ENCODE results near the gene CRYGA. TPM values are rescaled to one million over a fixed set of nuclear protein-coding genes. Genes with fewer than 3 reads are reported as not detected.
A peak's percentile ranks its signal among the peaks of the same experiment; 100 is the strongest.
"Not testable (repeated sequence)": the region's sequence is repeated elsewhere in the genome, so short reads cannot be mapped to it uniquely, and the experiment has no call there.

Gene CRYGA
- total and polyA plus RNA-seq, 10 donors: not detected

DNA sequence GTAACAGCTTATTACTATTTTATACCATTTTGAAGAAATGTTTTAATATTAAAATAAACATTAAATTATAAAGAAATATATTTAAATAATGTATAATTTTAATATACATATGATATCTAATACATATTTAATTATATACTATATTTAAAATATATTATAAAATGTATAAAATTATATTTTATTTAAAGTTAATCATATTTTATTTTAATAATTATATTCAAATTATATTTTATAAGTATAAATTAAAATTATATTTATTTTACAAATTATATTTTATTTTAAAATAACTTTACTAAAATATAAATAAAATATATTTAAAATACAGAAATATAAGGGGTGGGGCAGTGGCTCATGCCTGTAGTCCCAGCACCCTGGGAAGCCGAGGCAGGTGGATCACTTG lies 41.1 kb downstream of the CRYGA start:
- Histone ChIP-seq H3K9me3 (peaks cover 0 to 3% (median 0%) of the 10 kb centered on the region in 8 donors), H3K36me3 (no peaks in the 10 kb centered on the region), H3K4me1 (peaks cover 0 to 14% (median 8%) of the 10 kb centered on the region in 6 donors), H3K4me3 (no peak overlapping the region), H3K27me3 (replicated peaks in 1 of 7) (peaks cover 0 to 33% (median 15%) of the 10 kb centered on the region in 7 donors), H3K27ac (no peak overlapping the region)
- DNase-seq: no peak
- intact Hi-C loops (cut with DNase I; ENCODE audit: low total_unique reads): no loop called here
- TF ChIP-seq, protein P1, sequence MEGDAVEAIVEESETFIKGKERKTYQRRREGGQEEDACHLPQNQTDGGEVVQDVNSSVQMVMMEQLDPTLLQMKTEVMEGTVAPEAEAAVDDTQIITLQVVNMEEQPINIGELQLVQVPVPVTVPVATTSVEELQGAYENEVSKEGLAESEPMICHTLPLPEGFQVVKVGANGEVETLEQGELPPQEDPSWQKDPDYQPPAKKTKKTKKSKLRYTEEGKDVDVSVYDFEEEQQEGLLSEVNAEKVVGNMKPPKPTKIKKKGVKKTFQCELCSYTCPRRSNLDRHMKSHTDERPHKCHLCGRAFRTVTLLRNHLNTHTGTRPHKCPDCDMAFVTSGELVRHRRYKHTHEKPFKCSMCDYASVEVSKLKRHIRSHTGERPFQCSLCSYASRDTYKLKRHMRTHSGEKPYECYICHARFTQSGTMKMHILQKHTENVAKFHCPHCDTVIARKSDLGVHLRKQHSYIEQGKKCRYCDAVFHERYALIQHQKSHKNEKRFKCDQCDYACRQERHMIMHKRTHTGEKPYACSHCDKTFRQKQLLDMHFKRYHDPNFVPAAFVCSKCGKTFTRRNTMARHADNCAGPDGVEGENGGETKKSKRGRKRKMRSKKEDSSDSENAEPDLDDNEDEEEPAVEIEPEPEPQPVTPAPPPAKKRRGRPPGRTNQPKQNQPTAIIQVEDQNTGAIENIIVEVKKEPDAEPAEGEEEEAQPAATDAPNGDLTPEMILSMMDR (IDR thresholded peaks at IDR 0.05 in 8 of 11, conservative IDR thresholded peaks at IDR 0.05 in 3 of 11): no peak
- TF ChIP-seq POLR2AphosphoS5 (IDR thresholded peaks at IDR 0.05) (no peak), POLR2A (IDR thresholded peaks at IDR 0.05) (no peak)
- 84 to 100% (median 92%) methylated on average over 1 of the region's 1 CpG for WGBS, 5 donors

DNA sequence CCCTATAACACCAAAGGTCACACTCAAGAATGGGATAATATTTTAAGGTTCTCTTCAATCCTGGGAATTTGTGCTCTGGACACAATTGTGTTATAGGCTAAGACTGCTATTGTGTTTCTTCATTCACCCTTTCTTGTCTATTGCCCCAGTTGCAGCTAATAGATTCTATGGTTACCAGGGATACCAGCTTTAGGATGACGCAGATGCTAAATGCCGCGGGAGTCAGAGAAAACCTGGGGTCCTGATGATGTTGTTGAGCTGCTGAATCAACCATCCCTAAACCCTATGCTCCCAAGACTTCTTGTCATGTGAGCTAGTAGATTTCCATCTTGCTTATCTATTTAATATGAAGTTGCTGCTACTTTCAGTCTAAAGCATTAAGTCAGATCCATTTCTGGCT lies 44.5 kb downstream of the CRYGA start:
- Histone ChIP-seq H3K27ac (no peak overlapping the region), H3K36me3 (no peaks in the 10 kb centered on the region), H3K4me3 (no peak overlapping the region), H3K9me3 (no peaks in the 10 kb centered on the region), H3K4me1 (peaks cover 0 to 3% (median 1%) of the 10 kb centered on the region in 6 donors), H3K27me3 (replicated peaks in 1 of 7) (peaks cover 0 to 12% (median 3%) of the 10 kb centered on the region in 7 donors)
- DNase-seq: no peak
- intact Hi-C loops (cut with DNase I; ENCODE audit: low total_unique reads): no loop called here
- WGBS, 5 donors: 97 to 100% (median 98%) methylated on average over 3 of the region's 3 CpGs
- TF ChIP-seq POLR2A (IDR thresholded peaks at IDR 0.05) (no peak), POLR2AphosphoS5 (IDR thresholded peaks at IDR 0.05) (no peak)
- TF ChIP-seq, protein P1 (IDR thresholded peaks at IDR 0.05 in 8 of 11, conservative IDR thresholded peaks at IDR 0.05 in 3 of 11): no peak

DNA sequence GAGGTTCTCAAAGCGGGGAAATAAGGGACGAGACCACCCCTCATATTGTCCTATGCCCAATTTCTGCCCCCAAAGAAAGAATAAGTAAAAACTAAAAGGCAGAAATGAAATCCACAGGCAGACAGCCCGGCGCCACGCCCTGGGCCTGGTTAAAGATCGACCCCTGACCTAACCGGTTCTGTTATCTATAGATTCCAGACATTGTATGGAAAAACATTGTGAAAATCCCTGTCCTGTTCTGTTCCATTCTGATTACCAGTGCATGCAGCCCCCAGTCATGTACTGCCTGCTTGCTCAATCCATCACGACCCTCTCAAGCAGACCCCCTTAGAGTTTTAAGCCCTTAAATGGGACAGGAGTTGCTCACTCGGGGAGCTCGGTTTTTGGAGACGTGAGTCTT lies 46.0 kb downstream of the CRYGA start:
- peaks cover 0 to 15% (median 0%) of the 10 kb centered on the region in 7 donors for H3K27me3 ChIP-seq (replicated peaks in 1 of 7)
- 89 to 95% (median 92%) methylated on average over 11 of the region's 11 CpGs for WGBS, 5 donors
- H3K4me1 ChIP-seq; H3K9me3 ChIP-seq; intact Hi-C loops (cut with DNase I; ENCODE audit: low total_unique reads); H3K4me3 ChIP-seq; H3K27ac ChIP-seq; DNase-seq; H3K36me3 ChIP-seq: not testable (repeated sequence)

- no peak for DNase-seq
- Histone ChIP-seq H3K4me1 (peaks cover 0 to 6% (median 0%) of the 10 kb centered on the region in 6 donors), H3K9me3 (no peaks in the 10 kb centered on the region), H3K36me3 (no peaks in the 10 kb centered on the region), H3K27ac (no peak overlapping the region), H3K4me3 (no peak overlapping the region), H3K27me3 (replicated peaks in 1 of 7) (peaks cover 0 to 17% (median 0%) of the 10 kb centered on the region in 7 donors)
- intact Hi-C loops (cut with DNase I; ENCODE audit: low total_unique reads): no loop called here
- TF ChIP-seq, protein P1 (IDR thresholded peaks at IDR 0.05 in 8 of 11, conservative IDR thresholded peaks at IDR 0.05 in 3 of 11): no peak
- TF ChIP-seq POLR2AphosphoS5 (IDR thresholded peaks at IDR 0.05) (no peak), POLR2A (IDR thresholded peaks at IDR 0.05) (no peak)
- 64 to 83% (median 74%) methylated on average over 7 of the region's 7 CpGs for WGBS, 5 donors
Observed at GRCh38 chr2:208112969-208113368, 50.4 kb downstream of the CRYGA start.

GRCh38 chr2:208112273-208112745 lies 51.1 kb downstream of the CRYGA start:
- H3K9me3 ChIP-seq; H3K4me1 ChIP-seq; H3K36me3 ChIP-seq; DNase-seq; H3K27ac ChIP-seq; intact Hi-C loops (cut with DNase I; ENCODE audit: low total_unique reads): not testable (repeated sequence)
- 29 to 63% (median 44%) methylated on average over 22 to 36 of the region's 36 CpGs for WGBS, 5 donors
- peaks cover 0 to 17% (median 0%) of the 10 kb centered on the region in 7 donors for H3K27me3 ChIP-seq (replicated peaks in 1 of 7)
- H3K4me3 ChIP-seq: peak overlapping the region in 1 of 8 donors; percentile 36

Other genes starting within 250 kb of the CRYGA start
- gene PLEKHM3, start 138.1 kb downstream of the CRYGA start, total RNA-seq: 10 to 100 TPM; 14.8 to 24.3 (median 18.9) TPM
- gene PLEKHM3, start 138.1 kb downstream of the CRYGA start, polyA plus RNA-seq: 1 to 10 TPM; 2.4 to 2.6 (median 2.4) TPM
- gene CRYGD, start 39.1 kb downstream of the CRYGA start, total RNA-seq: not detected
- not detected for gene CRYGD, start 39.1 kb downstream of the CRYGA start, polyA plus RNA-seq
- gene CRYGC, start 33.8 kb downstream of the CRYGA start, total RNA-seq: not detected
- not detected for gene CRYGC, start 33.8 kb downstream of the CRYGA start, polyA plus RNA-seq
- gene CRYGB, start 17.4 kb downstream of the CRYGA start, total RNA-seq: not detected
- gene CRYGB, start 17.4 kb downstream of the CRYGA start, polyA plus RNA-seq: not detected
- gene C2orf80, start 26.4 kb upstream of the CRYGA start, total RNA-seq: not detected
- not detected for gene C2orf80, start 26.4 kb upstream of the CRYGA start, polyA plus RNA-seq
- gene IDH1, start 91.5 kb upstream of the CRYGA start, total RNA-seq: 100 to 1,000 TPM in 1 of 7 donors, 10 to 100 TPM in 6; 49.9 to 101 (median 88.3) TPM
- 10 to 100 TPM; 26.8 to 49.3 (median 41.3) TPM for gene IDH1, start 91.5 kb upstream of the CRYGA start, polyA plus RNA-seq
- gene PIKFYVE, start 102.7 kb upstream of the CRYGA start, total RNA-seq: 10 to 100 TPM; 50.9 to 68.7 (median 54.2) TPM
- 1 to 10 TPM; 7.3 to 9.5 (median 9.2) TPM for gene PIKFYVE, start 102.7 kb upstream of the CRYGA start, polyA plus RNA-seq
- gene PTH2R, start 243.2 kb upstream of the CRYGA start, total RNA-seq: under 1 TPM in 6 of 7 donors, not detected in 1; 0.26 to 0.92 (median 0.53) TPM
- gene PTH2R, start 243.2 kb upstream of the CRYGA start, polyA plus RNA-seq: under 1 TPM; 0.10 to 0.43 (median 0.20) TPM

Measured in spleen (tissue), 11 donors.